ENCODE results near the gene ADGRL3.

GRCh38 chr4:61175495-61175894, 24.6 kb upstream of the ADGRL3 start:
- TF ChIP-seq CTCF (conservative IDR thresholded peaks at IDR 0.05 in 1 of 2, IDR thresholded peaks at IDR 0.05 in 1 of 2; ENCODE audit: low read depth in 1 of 2, low read length in 2 of 2): no peak
- no peak for TF ChIP-seq EZH2 (IDR thresholded peaks at IDR 0.05; ENCODE audit: low read length, missing control alignments)
